ENCODE measurements around the gene LMCD1.
"Not testable (repeated sequence)": the region's sequence is repeated elsewhere in the genome, so short reads cannot be mapped to it uniquely, and the experiment has no call there.

The LMCD1 gene

GRCh38 chr3:8578282-8578681 is 76.7 kb downstream of the LMCD1 start:
- Histone ChIP-seq H3K4me3 (ENCODE audit: low read depth, low read length) (no peak overlapping the region), H3K27me3 (no peaks in the 10 kb centered on the region), H3K4me1 (no peaks in the 10 kb centered on the region), H3K36me3 (no peaks in the 10 kb centered on the region), H3K9me3 (no peaks in the 10 kb centered on the region)
- TF ChIP-seq, protein P1, sequence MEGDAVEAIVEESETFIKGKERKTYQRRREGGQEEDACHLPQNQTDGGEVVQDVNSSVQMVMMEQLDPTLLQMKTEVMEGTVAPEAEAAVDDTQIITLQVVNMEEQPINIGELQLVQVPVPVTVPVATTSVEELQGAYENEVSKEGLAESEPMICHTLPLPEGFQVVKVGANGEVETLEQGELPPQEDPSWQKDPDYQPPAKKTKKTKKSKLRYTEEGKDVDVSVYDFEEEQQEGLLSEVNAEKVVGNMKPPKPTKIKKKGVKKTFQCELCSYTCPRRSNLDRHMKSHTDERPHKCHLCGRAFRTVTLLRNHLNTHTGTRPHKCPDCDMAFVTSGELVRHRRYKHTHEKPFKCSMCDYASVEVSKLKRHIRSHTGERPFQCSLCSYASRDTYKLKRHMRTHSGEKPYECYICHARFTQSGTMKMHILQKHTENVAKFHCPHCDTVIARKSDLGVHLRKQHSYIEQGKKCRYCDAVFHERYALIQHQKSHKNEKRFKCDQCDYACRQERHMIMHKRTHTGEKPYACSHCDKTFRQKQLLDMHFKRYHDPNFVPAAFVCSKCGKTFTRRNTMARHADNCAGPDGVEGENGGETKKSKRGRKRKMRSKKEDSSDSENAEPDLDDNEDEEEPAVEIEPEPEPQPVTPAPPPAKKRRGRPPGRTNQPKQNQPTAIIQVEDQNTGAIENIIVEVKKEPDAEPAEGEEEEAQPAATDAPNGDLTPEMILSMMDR (IDR thresholded peaks at IDR 0.05; ENCODE audit: low read depth, low read length) = no peak
- DNase-seq = no peak

DNA sequence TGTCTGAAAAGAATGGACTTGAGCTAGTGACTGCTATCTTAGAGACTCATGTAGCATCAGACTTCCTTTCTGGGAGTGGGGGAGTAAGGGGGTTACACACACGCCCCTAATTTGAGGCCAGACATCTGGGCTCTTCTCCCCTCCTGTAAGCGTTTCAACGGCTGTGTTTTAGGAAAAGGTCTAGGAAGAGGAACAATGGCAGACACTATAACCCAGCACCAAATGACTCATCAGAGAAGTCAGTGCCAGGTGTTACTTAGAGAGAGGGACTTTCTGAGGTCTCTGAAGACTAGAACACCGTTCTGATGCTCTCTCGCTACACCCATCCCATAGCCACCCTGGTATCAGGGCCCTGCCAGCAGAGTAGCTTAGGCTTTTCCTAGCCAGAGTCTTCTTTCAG is 77.5 kb downstream of the LMCD1 start:
- Histone ChIP-seq H3K27me3 (no peaks in the 10 kb centered on the region), H3K4me3 (ENCODE audit: low read depth, low read length) (no peak overlapping the region), H3K36me3 (no peaks in the 10 kb centered on the region), H3K9me3 (no peaks in the 10 kb centered on the region), H3K4me1 (no peaks in the 10 kb centered on the region)
- TF ChIP-seq, protein P1 (IDR thresholded peaks at IDR 0.05; ENCODE audit: low read depth, low read length) = no peak
- no peak for DNase-seq

GRCh38 chr3:8579943-8580342 is 78.3 kb downstream of the LMCD1 start:
- Histone ChIP-seq H3K27me3 (no peaks in the 10 kb centered on the region), H3K36me3 (no peaks in the 10 kb centered on the region), H3K4me3 (ENCODE audit: low read depth, low read length) (no peak overlapping the region), H3K4me1 (no peaks in the 10 kb centered on the region), H3K9me3 (no peaks in the 10 kb centered on the region)
- TF ChIP-seq, protein P1 (IDR thresholded peaks at IDR 0.05; ENCODE audit: low read depth, low read length) = no peak
- no peak for DNase-seq

GRCh38 chr3:8580434-8580833 is 78.8 kb downstream of the LMCD1 start:
- not testable (repeated sequence) for H3K27me3 ChIP-seq; H3K4me1 ChIP-seq; H3K9me3 ChIP-seq; DNase-seq; H3K4me3 ChIP-seq (ENCODE audit: low read depth, low read length); H3K36me3 ChIP-seq

GRCh38 chr3:8581373-8581772 is 79.8 kb downstream of the LMCD1 start:
- no peaks in the 10 kb centered on the region for H3K27me3 ChIP-seq
- no peak overlapping the region for H3K4me3 ChIP-seq (ENCODE audit: low read depth, low read length)
- TF ChIP-seq, protein P1 (IDR thresholded peaks at IDR 0.05; ENCODE audit: low read depth, low read length) = no peak
- no peak for DNase-seq
- no peaks in the 10 kb centered on the region for H3K36me3 ChIP-seq
- H3K4me1 ChIP-seq = no peaks in the 10 kb centered on the region
- no peaks in the 10 kb centered on the region for H3K9me3 ChIP-seq

- DNase-seq = no peak
- no peaks in the 10 kb centered on the region for H3K36me3 ChIP-seq
- no peaks in the 10 kb centered on the region for H3K4me1 ChIP-seq
- H3K27me3 ChIP-seq = no peaks in the 10 kb centered on the region
- no peak overlapping the region for H3K4me3 ChIP-seq (ENCODE audit: low read depth, low read length)
- no peaks in the 10 kb centered on the region for H3K9me3 ChIP-seq
- TF ChIP-seq, protein P1 (IDR thresholded peaks at IDR 0.05; ENCODE audit: low read depth, low read length) = no peak
Observed at GRCh38 chr3:8581806-8582445, 80.3 kb downstream of the LMCD1 start.

- TF ChIP-seq, protein P1 (IDR thresholded peaks at IDR 0.05; ENCODE audit: low read depth, low read length) = no peak
- Histone ChIP-seq H3K36me3 (no peaks in the 10 kb centered on the region), H3K9me3 (no peaks in the 10 kb centered on the region), H3K4me3 (ENCODE audit: low read depth, low read length) (no peak overlapping the region), H3K4me1 (no peaks in the 10 kb centered on the region), H3K27me3 (no peaks in the 10 kb centered on the region)
- DNase-seq = no peak
Observed at GRCh38 chr3:8584661-8585060, 83.0 kb downstream of the LMCD1 start.
